ENCODE results near the gene NRG2.

The NRG2 gene

DNA sequence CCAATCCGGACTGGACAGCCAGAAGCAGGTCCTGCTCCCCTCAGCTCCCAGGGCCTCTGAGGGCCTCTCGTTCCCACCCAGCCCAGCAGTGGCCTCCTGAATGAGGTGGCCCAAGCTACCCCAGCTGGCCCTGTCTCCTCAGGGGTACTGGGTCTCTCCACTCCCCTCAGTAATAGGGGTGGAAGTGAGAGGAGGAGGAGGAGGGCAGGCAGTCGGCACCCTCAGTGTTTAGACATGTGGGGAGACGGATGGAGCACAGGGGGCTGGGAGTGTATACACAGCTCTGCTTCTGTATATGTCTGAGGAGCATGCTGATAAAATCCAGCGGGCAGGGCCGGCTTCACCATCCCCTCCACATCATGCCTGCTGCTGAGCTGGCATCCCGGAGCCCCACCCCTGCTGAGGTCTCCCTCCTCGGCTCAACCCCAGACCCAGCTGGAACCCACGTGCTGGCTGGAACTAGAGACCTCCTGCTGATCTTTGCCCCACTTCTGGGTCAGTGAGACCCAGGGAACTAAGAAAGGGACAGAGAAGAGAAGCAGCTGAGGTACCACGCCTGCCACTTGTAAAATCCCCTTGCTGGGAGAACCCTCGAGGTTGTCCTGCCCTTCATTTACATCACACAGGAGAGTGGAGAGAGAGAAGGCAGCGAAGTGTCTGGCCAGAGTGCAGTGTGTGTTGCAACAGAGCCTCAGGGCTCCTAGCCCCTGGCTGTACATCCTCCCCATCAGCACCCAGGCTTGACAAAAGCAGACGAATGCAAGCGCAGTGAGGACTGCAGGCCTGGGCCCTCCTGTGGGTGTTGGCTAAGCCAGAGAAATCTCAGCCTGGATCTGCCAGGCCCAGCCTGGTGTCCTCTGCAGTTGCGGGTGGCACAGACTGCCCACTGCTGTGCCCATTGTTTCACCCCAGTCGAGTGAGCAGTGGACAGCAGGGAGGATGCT lies 170.0 kb downstream of the NRG2 start:
- DNase-seq = no peak

DNA sequence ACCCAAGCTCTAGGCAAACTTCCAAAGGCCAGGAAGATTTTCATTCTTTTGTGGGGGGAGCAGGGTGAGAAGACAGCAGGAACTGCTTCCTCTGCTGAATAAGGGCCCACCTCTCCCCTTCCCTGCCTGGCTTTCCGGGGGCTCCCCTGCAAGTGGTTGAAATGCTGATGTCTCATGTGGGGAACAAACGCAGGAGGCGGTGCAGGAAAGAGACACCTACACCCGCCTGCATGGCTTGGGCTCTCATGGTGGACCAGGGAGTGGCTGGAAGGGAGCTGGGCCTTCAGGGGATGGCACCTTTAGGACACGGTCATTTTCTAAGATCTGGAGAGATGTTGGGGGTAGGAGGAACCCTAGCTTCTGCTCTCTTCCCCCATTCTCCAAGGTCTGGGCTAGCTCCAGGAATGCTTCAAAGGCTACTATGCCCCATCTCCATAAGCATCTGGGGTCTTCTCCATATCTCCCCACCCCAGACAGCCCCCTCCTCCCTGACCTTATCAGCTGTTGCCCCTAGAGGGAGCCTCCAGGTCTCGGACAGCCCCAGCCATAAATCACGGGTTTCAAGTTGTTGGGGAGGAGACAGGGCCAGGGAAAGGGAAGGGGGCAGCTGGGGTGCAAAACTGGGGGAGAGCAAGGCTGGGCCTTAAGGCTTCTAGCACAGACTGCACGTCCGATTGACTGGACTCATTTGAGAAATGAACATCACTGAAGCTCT lies 170.9 kb downstream of the NRG2 start:
- DNase-seq = no peak

DNA sequence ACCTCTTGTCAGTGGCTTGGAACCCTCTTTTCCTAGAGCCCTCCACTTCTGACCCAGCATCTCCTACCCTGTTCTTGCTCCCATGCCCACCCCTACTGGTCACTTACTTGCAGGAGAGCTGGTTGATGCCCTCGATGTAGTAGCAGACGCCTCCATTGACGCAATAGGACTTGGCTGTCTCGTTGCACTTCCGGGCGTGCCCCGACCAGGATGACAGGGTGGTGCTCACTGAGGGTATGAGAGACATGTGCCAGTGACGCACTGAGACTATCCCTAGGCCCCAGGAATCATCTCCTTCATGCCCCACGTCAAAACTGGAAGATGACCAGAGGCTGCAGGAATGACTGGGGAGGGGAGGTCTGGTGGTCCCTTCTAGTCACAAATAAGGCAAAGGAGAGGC lies 171.5 kb downstream of the NRG2 start:
- no peak for DNase-seq

DNA sequence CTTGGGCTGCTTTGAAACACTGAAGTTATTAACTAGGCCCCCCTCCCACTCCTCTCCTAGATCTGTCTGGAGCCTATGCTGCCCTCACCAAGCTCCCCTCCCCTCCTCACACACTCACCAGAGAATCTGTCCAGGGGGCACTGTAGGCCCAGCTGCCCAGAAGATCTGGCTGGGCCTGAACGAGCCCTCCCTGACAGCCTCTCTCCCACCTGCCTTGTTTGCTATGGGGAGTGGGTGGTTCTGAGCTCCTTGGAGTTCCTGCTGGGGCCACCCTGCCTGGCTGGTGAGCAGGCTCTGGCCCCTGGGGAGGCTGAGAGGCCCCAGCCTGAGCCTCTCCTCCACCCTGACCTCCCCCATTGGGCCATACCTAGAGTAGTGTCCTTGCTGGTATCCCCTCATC lies 172.4 kb downstream of the NRG2 start:
- no peak for DNase-seq

DNA sequence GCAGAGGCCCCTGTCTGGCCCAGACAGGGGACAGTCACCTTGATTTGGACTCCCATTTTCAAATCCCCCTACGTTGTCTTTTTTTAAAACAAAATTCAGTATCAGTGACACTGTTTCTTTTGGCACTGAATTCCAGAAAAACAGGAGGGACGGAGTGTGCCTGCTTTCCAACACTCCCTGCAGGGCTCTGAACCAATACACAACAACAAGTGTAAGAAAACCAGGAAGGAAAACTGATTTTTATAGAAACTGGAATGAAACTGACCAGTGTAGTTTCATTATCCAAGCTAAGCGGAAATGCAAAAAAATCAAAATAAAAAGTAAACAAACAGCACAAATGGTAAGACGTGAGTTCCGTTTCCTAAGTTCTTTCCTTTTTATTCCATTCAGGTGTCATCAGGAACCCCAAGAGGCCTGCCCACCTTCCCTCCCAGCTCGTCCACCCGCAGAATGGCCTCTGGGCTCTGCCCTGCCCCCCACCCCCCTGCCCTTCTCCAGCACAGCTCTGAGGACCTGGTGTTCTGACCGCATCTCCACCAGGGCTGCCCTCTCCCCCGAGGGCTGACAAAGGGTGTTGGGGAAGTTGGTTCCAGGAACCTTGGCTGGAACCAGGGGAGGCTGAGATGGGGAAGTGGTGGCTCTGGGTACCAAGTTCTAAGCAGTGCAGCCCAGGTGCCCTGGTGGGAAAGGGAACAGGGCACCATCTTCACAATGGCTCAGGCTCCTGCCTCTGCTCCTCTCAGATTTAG lies 173.9 kb downstream of the NRG2 start:
- no peak for DNase-seq

DNA sequence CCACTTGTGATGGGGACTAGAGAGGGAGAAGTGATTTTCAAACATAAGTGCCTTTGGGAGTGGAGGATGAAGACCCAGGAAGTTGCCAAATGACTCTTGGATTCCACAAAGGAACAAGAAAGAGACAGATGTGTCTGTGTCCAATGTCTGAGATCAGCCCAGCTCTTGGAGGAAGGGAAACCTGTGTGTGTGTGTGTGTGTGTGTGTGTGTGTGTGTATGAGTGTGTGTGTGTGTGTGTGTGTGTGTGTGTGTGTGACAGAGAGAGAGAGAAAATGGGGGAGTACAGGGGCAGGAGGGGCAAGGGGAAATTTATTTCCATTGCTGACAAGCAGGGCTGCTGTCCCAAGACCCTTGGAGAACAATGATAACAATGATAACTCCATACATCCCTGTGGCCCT lies 175.5 kb downstream of the NRG2 start:
- DNase-seq = no peak

DNA sequence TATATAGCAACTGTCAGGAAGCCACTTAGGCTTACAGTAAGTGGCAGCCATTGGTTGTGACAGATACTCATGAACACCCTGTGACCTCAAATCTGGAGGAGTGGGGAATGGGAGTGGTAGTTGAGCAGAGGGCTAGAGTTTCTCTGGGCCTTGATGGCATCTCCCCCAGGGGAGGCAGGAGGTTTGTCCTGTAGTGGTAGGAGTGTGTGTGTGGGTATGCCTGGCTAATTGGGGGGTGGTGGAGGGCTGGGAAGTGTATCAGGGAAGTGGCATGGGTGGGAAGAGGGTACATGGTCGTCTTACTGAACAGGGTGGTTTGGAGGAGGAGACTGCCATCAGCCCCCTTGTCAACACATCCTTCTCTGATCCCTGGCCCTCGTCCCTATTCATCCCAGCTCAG lies 176.0 kb downstream of the NRG2 start:
- DNase-seq = no peak

DNA sequence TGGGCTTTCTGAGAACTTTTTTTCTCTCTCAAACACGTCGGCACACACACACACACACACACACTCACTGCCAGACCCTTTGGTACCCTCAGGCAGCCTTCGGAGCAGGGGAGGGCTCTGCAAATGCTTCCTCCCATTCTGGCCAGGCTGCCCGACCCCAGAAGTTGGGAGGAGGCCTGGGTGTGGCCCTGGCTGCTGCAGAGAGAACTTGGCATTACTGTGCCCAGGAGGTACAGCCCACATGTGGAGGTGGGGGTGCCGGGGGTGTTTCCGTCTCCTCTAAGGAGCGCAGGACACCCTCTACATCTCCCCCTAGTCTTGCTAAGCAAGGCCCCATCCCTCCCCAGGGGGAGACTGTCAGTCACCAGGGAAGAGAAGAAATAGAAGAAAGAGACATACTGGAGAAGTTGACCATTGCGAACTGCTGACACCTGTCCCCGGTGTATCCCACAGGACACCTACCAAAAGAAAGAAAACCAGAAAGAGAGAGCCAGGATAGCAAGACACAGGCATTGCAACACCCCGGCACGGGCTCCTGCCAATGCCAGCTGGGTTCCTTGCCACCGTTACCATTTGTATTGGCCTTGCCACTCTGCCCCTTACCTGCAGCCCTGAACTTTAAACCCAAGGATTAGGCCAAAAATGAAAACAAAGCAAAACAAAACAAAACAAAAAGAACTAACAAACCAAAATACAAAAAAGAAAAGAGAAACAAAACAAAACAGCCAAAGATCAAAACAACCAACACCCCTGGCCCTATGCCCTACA lies 178.2 kb downstream of the NRG2 start:
- no peak for DNase-seq

DNA sequence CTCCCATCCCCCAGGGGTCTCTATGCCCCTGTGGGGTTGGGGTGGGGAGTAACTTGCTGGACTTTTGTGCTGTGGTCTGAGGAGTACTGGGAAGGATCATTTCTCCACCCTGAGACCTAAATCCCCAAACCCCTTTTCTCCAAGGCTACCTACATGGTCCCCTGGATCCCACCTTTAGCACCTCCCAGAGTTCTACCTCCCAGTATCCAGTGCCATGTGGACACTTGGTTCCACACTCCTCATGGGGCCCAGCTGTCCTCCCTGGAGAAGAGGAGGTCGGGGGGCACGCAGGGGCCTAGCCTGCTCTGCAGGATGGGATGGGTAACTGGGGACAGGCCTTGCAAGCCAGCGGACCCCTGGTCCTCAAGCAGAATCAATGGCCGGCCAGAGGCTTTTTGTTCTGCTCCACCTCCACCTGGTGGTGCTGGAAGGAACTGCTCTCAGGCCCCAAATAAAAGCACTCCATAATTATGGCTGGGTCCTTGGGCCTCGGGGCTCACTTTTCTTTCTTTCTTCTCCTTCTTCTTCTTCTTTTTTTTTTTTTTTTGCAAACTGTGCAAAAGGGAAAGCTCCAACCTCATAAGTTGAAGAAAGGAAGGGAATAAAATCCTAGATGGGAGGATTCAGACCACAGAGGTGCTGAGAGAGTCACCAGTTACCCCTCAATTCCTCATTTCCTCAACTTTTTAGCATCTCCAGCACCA lies 179.1 kb downstream of the NRG2 start:
- DNase-seq = peak; percentile 7

DNA sequence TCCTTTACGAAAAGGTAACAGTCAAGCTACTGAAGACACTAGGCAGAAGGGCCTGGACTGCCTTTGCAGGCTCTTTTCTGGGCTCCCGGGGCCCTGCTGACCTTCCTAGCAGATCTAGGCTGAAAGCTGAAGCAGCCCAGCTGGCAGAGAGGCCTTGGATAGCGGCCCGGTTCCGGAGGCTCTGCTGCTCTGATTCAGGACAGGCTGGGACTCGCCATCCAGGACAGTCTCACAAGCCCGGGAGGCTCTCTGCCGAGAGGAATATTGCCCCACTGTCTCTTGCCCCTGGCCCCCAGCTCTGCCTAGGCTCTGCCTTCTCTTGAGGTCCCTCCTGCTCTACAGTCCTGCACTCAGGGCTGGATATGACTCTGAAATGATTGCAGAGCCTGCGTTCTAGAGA lies 179.7 kb downstream of the NRG2 start:
- no peak for DNase-seq

DNA sequence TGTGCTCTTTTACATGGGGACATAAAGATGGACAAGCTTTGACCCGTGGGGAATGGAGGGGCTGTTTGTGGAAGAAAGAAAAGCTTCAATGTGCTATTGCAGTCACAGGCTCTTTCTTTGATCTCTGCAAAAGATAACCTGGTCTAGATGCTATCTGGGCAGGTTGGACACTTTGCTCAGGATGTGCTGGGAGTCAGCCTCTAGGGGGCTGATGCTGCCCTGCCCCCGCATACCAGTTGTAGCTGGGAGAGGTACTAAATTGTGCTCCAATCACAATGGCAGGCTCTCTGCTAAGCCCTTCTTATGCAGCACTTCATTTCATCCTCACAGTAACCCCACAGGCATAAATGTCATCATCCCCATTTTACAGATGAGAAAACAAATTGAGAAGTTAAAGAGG lies 180.3 kb downstream of the NRG2 start:
- DNase-seq = no peak

DNA sequence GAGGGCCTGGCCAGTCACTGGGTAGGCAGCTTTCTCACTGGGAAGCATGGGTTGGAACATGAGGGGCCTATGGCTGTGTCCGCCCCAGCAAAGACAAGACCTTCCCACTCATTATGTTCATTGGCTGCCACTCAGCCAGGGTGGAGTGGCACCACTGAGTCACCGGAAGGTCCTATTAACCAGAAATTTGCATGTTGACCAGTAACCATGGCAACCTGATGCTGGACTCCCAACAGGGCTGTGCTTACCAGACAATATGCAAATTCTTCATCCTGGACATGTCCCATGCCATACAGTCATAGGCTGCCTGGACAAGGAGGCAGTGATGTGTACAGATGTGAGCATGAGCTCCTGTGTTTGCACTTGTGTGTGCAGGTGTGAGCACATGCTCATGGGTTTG lies 180.8 kb downstream of the NRG2 start:
- DNase-seq = no peak

DNA sequence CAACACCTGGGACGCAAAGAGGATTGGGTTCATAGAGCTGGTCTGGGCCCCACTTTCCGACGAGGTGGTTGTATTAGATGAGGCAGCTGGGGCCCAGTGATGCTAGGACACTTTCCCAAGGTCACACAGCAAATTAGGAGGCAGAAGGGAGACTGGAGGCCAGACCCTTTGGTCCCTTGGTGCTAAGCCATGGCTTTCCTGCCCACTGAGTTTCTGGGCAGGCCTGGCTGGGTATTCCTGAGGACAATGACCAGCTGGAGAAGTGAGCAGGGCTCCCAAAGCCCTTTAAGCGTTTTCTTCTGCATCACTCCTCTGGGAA lies 181.3 kb downstream of the NRG2 start:
- no peak for DNase-seq

DNA sequence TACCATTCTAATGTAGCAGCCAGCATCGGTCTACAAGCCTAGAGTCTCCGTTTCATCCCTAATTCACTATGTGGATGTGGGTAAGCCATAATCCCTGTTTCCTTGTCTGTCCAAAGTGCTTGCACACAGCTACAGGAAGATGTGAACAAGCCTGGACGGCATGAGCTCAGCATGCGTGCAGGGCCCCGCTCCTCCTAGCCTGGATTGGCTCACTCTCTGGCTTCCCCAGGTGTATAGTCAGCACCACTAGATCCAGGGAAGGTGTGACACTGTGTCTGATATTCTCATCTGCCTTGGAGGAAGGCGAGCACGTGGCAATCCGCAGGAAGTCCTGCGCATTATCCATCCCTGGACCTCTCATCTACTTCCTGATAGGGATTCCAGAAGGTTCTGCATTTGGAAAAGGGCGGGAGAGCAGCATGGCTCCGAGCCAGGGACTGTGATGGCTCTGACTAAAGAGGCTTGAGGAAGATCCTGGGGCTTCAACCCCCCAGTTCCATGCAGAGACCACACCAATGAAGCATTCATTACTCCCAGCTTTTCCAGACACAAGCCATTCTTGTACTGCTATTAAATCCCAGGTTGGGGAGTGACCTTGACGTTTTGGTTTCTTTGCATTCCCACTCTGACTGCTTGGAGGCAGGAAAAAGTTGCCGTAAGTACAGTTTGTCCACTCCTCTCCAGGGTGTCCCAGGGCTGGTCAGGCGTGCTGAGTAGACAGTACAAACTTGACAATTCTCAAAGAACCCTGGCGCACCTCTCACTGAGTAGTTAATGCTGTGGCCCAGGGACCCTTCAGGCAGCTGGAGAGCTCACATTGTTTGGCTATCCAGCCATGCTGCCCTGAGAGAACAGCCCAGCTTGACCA lies 181.8 kb downstream of the NRG2 start:
- DNase-seq = no peak

DNA sequence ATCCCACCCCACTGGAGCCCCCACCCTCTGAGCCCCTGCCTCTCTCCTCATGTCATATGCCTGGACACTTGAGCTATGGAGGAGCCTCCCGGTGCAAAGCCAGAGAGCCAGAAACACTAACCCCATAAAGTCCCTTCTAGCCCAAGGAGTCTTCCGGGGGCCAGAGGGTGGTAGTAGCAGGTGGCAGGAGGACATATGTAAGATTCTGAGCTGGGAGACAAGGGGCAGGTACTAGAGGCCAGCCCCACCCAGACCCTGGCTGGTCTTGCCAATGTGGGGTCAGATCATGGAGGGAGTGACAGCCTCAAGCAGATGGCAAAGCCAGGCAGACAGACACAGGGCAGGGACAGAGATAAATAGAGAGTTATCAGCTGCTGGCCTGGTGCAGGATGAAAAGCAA lies 184.1 kb downstream of the NRG2 start:
- DNase-seq = no peak

DNA sequence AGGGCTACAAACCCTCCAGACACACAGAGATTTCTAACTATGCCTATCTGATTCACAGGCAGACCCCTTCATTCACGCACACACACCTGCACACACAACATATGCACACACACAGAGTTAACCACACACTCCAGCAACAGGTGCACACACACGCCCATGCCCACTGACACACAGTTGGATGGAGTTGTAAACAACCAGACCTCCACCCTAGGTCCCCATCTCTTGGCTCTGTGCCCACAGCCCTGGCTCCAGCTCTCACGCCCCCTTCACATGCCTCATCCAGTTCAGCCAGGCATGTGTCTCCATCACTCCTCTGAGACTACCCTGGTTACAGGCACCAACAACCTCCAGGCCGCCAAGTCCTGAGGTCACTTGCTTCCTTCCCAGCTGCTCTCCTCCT lies 186.4 kb downstream of the NRG2 start:
- peak; percentile 28 for DNase-seq

DNA sequence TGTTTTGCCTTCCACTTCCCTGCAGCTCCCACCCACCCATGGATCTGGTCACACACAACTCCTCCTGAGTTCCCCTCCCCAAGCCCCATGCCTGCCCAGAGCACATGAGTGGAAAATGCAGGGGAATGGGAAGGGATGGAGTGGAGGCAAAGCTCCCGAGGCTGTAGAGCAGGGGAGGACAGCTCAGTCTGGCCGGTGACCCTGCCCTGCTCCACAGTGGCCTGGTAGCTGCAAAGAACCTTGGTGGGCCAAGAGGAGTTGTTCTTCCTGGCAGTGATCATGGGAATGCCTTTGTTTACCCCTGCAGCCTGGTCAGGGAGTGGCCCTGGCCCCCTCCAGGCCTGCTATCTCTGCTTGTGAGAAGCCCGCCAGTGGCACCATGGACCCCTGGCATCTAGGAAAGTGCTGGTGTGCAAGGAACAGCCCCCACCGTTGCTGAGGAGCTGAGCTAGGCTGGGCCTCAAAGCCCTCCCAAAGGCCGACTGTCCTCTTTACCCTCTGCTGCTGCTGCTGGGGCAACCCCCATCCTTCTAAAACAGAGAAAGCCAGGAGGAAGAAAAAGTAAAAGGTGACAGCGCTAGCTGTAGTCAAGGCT lies 187.1 kb downstream of the NRG2 start:
- no peak for DNase-seq

DNA sequence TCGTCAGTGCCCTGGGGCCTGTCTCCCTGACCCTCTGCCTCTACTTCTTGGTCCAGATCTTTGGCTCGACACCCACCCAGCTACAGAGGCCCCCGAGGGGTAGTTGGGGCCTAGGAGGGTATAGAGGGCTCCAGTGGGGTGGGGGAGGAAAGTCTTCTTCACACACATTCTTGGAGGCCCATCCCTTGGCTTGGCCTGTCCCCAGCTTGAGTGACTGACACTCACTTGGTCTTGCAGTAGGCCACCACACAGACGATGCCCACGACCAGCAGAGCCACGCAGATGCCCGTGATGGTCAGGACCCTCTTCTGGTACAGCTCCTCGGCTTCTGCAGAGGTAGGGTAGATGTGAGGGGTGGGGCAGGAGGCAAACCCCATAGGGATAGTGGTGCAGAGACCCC lies 187.6 kb downstream of the NRG2 start:
- DNase-seq = no peak

DNA sequence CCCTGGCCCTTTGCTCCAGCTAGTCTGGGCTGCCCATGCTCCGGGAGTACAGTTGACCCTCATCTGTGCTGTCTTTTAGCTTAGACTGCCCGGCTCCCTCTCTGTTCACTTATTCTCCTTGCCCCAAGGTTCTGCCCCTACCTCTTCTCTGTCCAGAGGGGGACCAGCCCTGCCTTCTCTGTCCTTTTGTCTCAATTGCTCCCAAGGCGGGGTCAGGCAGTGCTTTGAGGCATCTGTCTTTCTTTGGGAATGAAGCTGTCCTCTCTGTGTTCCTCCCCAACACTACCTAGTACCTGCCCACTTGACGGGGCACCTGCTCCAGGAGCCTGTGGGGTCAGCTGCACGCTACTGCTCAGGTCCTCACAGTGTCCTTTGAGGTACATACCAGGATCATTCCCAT lies 188.1 kb downstream of the NRG2 start:
- no peak for DNase-seq

DNA sequence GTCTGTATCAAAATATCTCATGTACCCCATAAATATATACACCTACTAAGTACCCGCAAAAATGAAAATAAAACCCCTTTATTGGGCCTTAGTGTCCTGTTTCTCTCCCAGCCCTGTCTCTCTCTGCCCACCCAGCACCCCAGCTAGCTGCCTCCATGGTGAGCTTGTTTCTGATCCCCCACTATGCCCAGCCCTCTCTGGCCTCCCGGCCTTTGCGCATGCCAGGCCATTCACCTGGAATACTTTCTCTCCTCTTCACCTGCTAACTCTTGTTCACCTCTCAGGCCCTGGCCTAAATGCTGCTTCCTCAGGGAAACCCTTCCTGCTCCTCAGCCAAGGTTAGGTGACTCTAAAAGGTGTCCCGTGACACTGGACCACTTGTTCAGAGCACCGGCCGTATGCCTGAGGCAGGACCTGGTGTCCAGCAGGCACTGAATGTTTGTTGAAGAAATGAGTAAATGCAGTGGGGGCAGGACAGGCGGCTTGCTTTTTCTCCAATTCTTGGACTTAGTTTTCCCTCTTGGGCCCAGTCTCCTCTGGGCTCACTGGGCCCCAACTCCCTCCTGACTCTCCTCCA lies 189.0 kb downstream of the NRG2 start:
- no peak for DNase-seq

DNA sequence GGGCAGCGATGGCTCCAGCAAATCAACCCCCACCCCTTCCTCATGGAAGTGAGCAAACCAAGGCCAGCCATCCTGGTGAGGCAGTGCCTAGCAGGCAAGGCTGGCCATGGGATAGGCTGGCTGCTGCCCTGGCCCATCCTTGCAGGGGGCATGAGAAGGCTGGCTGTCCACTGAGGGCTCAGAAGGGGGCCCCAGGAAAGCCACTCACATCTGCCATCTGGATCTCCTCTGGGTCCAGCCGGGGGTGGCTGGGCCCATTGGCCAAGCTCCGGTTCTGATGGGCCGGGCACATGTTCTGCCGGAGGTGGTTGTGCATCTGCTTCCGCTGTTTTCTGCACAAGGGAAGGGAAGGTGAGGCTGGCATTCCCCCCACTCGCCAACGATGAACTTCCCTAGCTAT lies 190.4 kb downstream of the NRG2 start:
- no peak for DNase-seq
